Measurements from ENCODE around the gene BCAS3. TPM values are rescaled to one million over a fixed set of nuclear protein-coding genes. Genes with fewer than 3 reads are reported as not detected.
A peak's percentile ranks its signal among the peaks of the same experiment; 100 is the strongest.

Gene BCAS3
- total RNA-seq, 1 donor from 2014 or later = 75.9 TPM

GRCh38 chr17:60851181-60851580, 173.5 kb downstream of the BCAS3 start:
- Histone ChIP-seq H3K27ac (no peak overlapping the region), H3K4me1 (peaks cover 0 to 7% of the 10 kb centered on the region in 2 donors), H3K27me3 (no peaks in the 10 kb centered on the region), H3K9me3 (no peaks in the 10 kb centered on the region), H3K36me3 (no peaks in the 10 kb centered on the region), H3K4me3 (no peak overlapping the region)
- no peak for TF ChIP-seq CTCF (IDR thresholded peaks at IDR 0.05)
- no peak for DNase-seq (ENCODE audit: low spot score in 2 of 2)
- intact Hi-C loops (cut with DNase I) = no loop called here

- no peak for TF ChIP-seq CTCF (IDR thresholded peaks at IDR 0.05)
- no peak for DNase-seq (ENCODE audit: low spot score in 2 of 2)
- H3K27me3 ChIP-seq = no peaks in the 10 kb centered on the region
Observed at GRCh38 chr17:60857556-60858080, 180.0 kb downstream of the BCAS3 start.

GRCh38 chr17:60862482-60862881, 184.8 kb downstream of the BCAS3 start:
- no peak for DNase-seq (ENCODE audit: low spot score in 2 of 2)
- H3K4me1 ChIP-seq = peaks cover 0 to 6% of the 10 kb centered on the region in 2 donors
- intact Hi-C loops (cut with DNase I) = no loop called here

More at GRCh38 chr17:60857556-60858080, 180.0 kb downstream of the BCAS3 start:
- no peaks in the 10 kb centered on the region for H3K36me3 ChIP-seq
- intact Hi-C loops (cut with DNase I) = no loop called here
- H3K27ac ChIP-seq = no peak overlapping the region
- H3K4me3 ChIP-seq = no peak overlapping the region
- no peaks in the 10 kb centered on the region for H3K9me3 ChIP-seq
- no peaks in the 10 kb centered on the region for H3K4me1 ChIP-seq

GRCh38 chr17:60863892-60864707, 186.4 kb downstream of the BCAS3 start:
- Histone ChIP-seq H3K36me3 (no peaks in the 10 kb centered on the region), H3K4me3 (peak overlapping the region in 1 of 2 donors; percentile 39), H3K27me3 (no peaks in the 10 kb centered on the region), H3K9me3 (no peaks in the 10 kb centered on the region), H3K27ac (peak overlapping the region; percentile 47 to 51), H3K4me1 (peaks cover 0 to 6% of the 10 kb centered on the region in 2 donors)
- TF ChIP-seq CTCF (IDR thresholded peaks at IDR 0.05) = no peak
- intact Hi-C loops (cut with DNase I) = no loop called here
- no peak for DNase-seq (ENCODE audit: low spot score in 2 of 2)

More at GRCh38 chr17:60862482-60862881, 184.8 kb downstream of the BCAS3 start:
- Histone ChIP-seq H3K27ac (no peak overlapping the region), H3K4me3 (no peak overlapping the region), H3K9me3 (no peaks in the 10 kb centered on the region), H3K27me3 (no peaks in the 10 kb centered on the region), H3K36me3 (no peaks in the 10 kb centered on the region)
- TF ChIP-seq CTCF (IDR thresholded peaks at IDR 0.05) = no peak

- Histone ChIP-seq H3K27ac (peak overlapping the region; percentile 47 to 51), H3K4me3 (peak overlapping the region in 1 of 2 donors; percentile 39), H3K36me3 (no peaks in the 10 kb centered on the region), H3K9me3 (no peaks in the 10 kb centered on the region), H3K4me1 (peaks cover 0 to 6% of the 10 kb centered on the region in 2 donors), H3K27me3 (no peaks in the 10 kb centered on the region)
- no peak for DNase-seq (ENCODE audit: low spot score in 2 of 2)
- intact Hi-C loops (cut with DNase I) = no loop called here
- TF ChIP-seq CTCF (IDR thresholded peaks at IDR 0.05) = no peak
Observed at GRCh38 chr17:60864708-60865005, 187.0 kb downstream of the BCAS3 start.
